GM12875 (cell line): ENCODE results near the gene ABHD17B.

Experiments used
- H3K4me3 ChIP-seq: one replicate; pipeline ENCODE4 v1.5.1; 2011; ENCODE audit warnings: low read depth, low read length, control low read depth
- CTCF ChIP-seq: IDR thresholded peaks from 2 replicates; pipeline ENCODE4 v1.5.1; 2011; ENCODE audit warnings: low read depth, mild to moderate bottlenecking, control low read depth, inconsistent platforms, low read length, moderate library complexity, borderline replicate concordance; ENCODE audit not compliant: insufficient read depth

The ABHD17B gene

GRCh38 chr9:71878327-71879274 is 32.4 kb downstream of the ABHD17B start:
- no peak for TF ChIP-seq CTCF
- H3K4me3 ChIP-seq, result no peak overlapping the region

- no peak overlapping the region for H3K4me3 ChIP-seq
- no peak for TF ChIP-seq CTCF
These were observed 34.2 kb downstream of the ABHD17B start for GRCh38 chr9:71876829-71877228.

- no peak for TF ChIP-seq CTCF
- no peak overlapping the region for H3K4me3 ChIP-seq
These were observed 34.9 kb downstream of the ABHD17B start for GRCh38 chr9:71876106-71876505.

- no peak overlapping the region for H3K4me3 ChIP-seq
- no peak for TF ChIP-seq CTCF
These were observed 35.6 kb downstream of the ABHD17B start for GRCh38 chr9:71875345-71875744.

- no peak overlapping the region for H3K4me3 ChIP-seq
- no peak for TF ChIP-seq CTCF
These were observed 47.4 kb downstream of the ABHD17B start for GRCh38 chr9:71863631-71864030.

GRCh38 chr9:71861618-71862017 is 49.4 kb downstream of the ABHD17B start:
- no peak for TF ChIP-seq CTCF
- no peak overlapping the region for H3K4me3 ChIP-seq

- TF ChIP-seq CTCF, result no peak
- no peak overlapping the region for H3K4me3 ChIP-seq
These were observed 51.1 kb downstream of the ABHD17B start for GRCh38 chr9:71859939-71860338.
